ENCODE measurements around the gene CAPN9. TPM values are rescaled to one million over a fixed set of nuclear protein-coding genes. Genes with fewer than 3 reads are reported as not detected.

CAPN9 gene
- total RNA-seq, 1 experiment from 2014 or later: 0.39 TPM

GRCh38 chr1:230848235-230848634, 101.0 kb downstream of the CAPN9 start:
- Mint-ChIP-seq H3K9me3 (ENCODE audit: unreplicated experiment) (peaks cover 8% of the 10 kb centered on the region), H3K36me3 (ENCODE audit: insufficient read depth, unreplicated experiment) (peaks cover 44% of the 10 kb centered on the region), H3K27me3 (ENCODE audit: insufficient read depth, unreplicated experiment) (no peaks in the 10 kb centered on the region), H3K4me1 (ENCODE audit: low read depth, unreplicated experiment) (peaks cover 21% of the 10 kb centered on the region), H3K4me3 (ENCODE audit: unreplicated experiment) (no peak overlapping the region), H3K27ac (ENCODE audit: unreplicated experiment) (no peak overlapping the region)
- DNase-seq: no peak
- Histone ChIP-seq H3K27me3 (replicated peaks; ENCODE audit: control insufficient read depth, insufficient read depth, low read length) (no peaks in the 10 kb centered on the region), H3K4me1 (peaks cover 24% of the 10 kb centered on the region), H3K4me3 (ENCODE audit: low read depth, low read length) (no peak overlapping the region), H3K36me3 (ENCODE audit: control insufficient read depth, insufficient read depth, low read length) (peaks cover 2% of the 10 kb centered on the region), H3K9me3 (no peaks in the 10 kb centered on the region; the same call in 1 of the 2 replicates)
- intact Hi-C loops (cut with micrococcal nuclease; ENCODE audit: unreplicated experiment): no loop called here
- ChIA-PET POLR2A (interaction anchor here (0.7 kb wide), 1 partner anchor 19 kb away, joined by 3 read pairs; no protein-coding TSS in a partner anchor), CTCF (no interaction called here)
- no TSS peak for BruUV-seq (replicated peaks)
- TF ChIP-seq CTCF (IDR thresholded peaks at IDR 0.05; ENCODE audit: insufficient read depth in 1 of 2, low read depth in 1 of 2, low read length in 1 of 2, severe bottlenecking in 1 of 2, unreplicated experiment in 1 of 2): no peak

- BruUV-seq (replicated peaks): no TSS peak
- Histone ChIP-seq H3K4me3 (ENCODE audit: low read depth, low read length) (no peak overlapping the region), H3K36me3 (ENCODE audit: control insufficient read depth, insufficient read depth, low read length) (peaks cover 6% of the 10 kb centered on the region), H3K4me1 (peaks cover 24% of the 10 kb centered on the region), H3K27me3 (replicated peaks; ENCODE audit: control insufficient read depth, insufficient read depth, low read length) (no peaks in the 10 kb centered on the region), H3K9me3 (no peaks in the 10 kb centered on the region; the same call in 1 of the 2 replicates)
- POLR2A ChIA-PET: no interaction called here
- H3K27ac Mint-ChIP-seq (ENCODE audit: unreplicated experiment): peak overlapping the region; percentile 40
- H3K36me3 Mint-ChIP-seq (ENCODE audit: insufficient read depth, unreplicated experiment): peaks cover 45% of the 10 kb centered on the region
- no peak for DNase-seq
- TF ChIP-seq CTCF (IDR thresholded peaks at IDR 0.05; ENCODE audit: insufficient read depth in 1 of 2, low read depth in 1 of 2, low read length in 1 of 2, severe bottlenecking in 1 of 2, unreplicated experiment in 1 of 2): no peak
- peaks cover 21% of the 10 kb centered on the region for H3K4me1 Mint-ChIP-seq (ENCODE audit: low read depth, unreplicated experiment)
- peaks cover 22% of the 10 kb centered on the region for H3K9me3 Mint-ChIP-seq (ENCODE audit: unreplicated experiment)
- H3K4me3 Mint-ChIP-seq (ENCODE audit: unreplicated experiment): no peak overlapping the region
- H3K27me3 Mint-ChIP-seq (ENCODE audit: insufficient read depth, unreplicated experiment): no peaks in the 10 kb centered on the region
- CTCF ChIA-PET: no interaction called here
- intact Hi-C loops (cut with micrococcal nuclease; ENCODE audit: unreplicated experiment): no loop called here
Measured at GRCh38 chr1:230849451-230850224, 102.5 kb downstream of the CAPN9 start.

- no peaks in the 10 kb centered on the region for H3K27me3 ChIP-seq (replicated peaks; ENCODE audit: control insufficient read depth, insufficient read depth, low read length)
- peaks cover 21% of the 10 kb centered on the region for H3K4me1 Mint-ChIP-seq (ENCODE audit: low read depth, unreplicated experiment)
- peaks cover 32% of the 10 kb centered on the region for H3K9me3 Mint-ChIP-seq (ENCODE audit: unreplicated experiment)
- H3K27ac Mint-ChIP-seq (ENCODE audit: unreplicated experiment): peak overlapping the region; percentile 40
- TF ChIP-seq CTCF (IDR thresholded peaks at IDR 0.05; ENCODE audit: insufficient read depth in 1 of 2, low read depth in 1 of 2, low read length in 1 of 2, severe bottlenecking in 1 of 2, unreplicated experiment in 1 of 2): no peak
- BruUV-seq (replicated peaks): no TSS peak
- intact Hi-C loops (cut with micrococcal nuclease; ENCODE audit: unreplicated experiment): no loop called here
- H3K27me3 Mint-ChIP-seq (ENCODE audit: insufficient read depth, unreplicated experiment): no peaks in the 10 kb centered on the region
- no peak for DNase-seq
- no peak overlapping the region for H3K4me3 Mint-ChIP-seq (ENCODE audit: unreplicated experiment)
- peaks cover 52% of the 10 kb centered on the region for H3K36me3 Mint-ChIP-seq (ENCODE audit: insufficient read depth, unreplicated experiment)
- no peak overlapping the region for H3K4me3 ChIP-seq (ENCODE audit: low read depth, low read length)
- ChIA-PET CTCF (no interaction called here), POLR2A (interaction anchor here (1.3 kb wide), 1 partner anchor 18 kb away, joined by 3 read pairs; the partner anchor contains the start of gene C1orf198)
- peaks cover 24% of the 10 kb centered on the region for H3K4me1 ChIP-seq
- no peaks in the 10 kb centered on the region; the same call in 1 of the 2 replicates for H3K9me3 ChIP-seq
- peaks cover 7% of the 10 kb centered on the region for H3K36me3 ChIP-seq (ENCODE audit: control insufficient read depth, insufficient read depth, low read length)
Measured at GRCh38 chr1:230850547-230850946, 103.4 kb downstream of the CAPN9 start.
